Thyroid gland (tissue), 4 donors: ENCODE measurements around the gene VOPP1.

ENCODE experiments used
- POLR2A ChIP-seq, 2 donors: fragments of 450-650 bp; IDR thresholded peaks; one replicate each; pipeline ENCODE4 v1.6.1; 2017; ENCODE audit warnings: antibody characterized with exemption in 2 of 2, mild to moderate bottlenecking in 2 of 2, moderate library complexity in 1 of 2
- TF ChIP-seq, protein P1 (sequence below), 6 experiments: fragments of 200-600 bp in 3 of 6; fragments of 450-650 bp in 3 of 6; sonication (generic) in 3 of 6; IDR thresholded peaks; one replicate each; pipeline ENCODE4 v1.5.1; 2016 to 2019; ENCODE audit warnings: antibody characterized with exemption in 6 of 6, mild to moderate bottlenecking in 2 of 6, inconsistent platforms in 1 of 6, moderate library complexity in 1 of 6

DNA sequence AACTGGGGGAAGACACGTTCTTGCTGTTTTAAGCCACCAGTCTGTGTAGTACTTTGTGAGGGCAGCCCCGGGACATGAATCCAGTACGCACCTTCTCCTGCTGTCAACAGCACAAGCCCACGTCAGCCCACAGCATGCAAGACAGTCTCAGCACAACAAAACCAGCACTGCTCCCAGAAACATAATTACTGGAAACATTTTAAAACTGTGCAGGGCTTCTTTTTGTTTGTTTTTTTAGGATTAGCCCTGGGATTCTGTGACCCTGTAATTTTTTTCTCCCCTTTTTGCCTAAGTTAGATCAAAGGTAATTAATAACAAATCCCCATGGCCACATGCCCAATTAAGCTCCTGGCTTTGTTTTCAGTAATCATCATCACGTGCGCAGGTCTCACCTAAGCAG is 87.5 kb downstream of the VOPP1 start:
- TF ChIP-seq, protein P1, sequence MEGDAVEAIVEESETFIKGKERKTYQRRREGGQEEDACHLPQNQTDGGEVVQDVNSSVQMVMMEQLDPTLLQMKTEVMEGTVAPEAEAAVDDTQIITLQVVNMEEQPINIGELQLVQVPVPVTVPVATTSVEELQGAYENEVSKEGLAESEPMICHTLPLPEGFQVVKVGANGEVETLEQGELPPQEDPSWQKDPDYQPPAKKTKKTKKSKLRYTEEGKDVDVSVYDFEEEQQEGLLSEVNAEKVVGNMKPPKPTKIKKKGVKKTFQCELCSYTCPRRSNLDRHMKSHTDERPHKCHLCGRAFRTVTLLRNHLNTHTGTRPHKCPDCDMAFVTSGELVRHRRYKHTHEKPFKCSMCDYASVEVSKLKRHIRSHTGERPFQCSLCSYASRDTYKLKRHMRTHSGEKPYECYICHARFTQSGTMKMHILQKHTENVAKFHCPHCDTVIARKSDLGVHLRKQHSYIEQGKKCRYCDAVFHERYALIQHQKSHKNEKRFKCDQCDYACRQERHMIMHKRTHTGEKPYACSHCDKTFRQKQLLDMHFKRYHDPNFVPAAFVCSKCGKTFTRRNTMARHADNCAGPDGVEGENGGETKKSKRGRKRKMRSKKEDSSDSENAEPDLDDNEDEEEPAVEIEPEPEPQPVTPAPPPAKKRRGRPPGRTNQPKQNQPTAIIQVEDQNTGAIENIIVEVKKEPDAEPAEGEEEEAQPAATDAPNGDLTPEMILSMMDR (IDR thresholded peaks at IDR 0.05), result no peak
- TF ChIP-seq POLR2A (IDR thresholded peaks at IDR 0.05), result no peak
